Endothelial cell of umbilical vein (primary cell): Measurements from ENCODE around the gene C5orf47. TPM values are rescaled to one million over a fixed set of nuclear protein-coding genes. Genes with fewer than 3 reads are reported as not detected.

Experiments
- BruUV-seq: library from RNA; stranded (reverse); fragments of 400-500 nt; replicated peaks from 2 replicates; lab custom pipeline; 2021; lab: Mats Ljungman, UMichigan
- CTCF ChIA-PET: fragments of 300-600, 350-600 bp; sonication (Branson Sonifier 250); formaldehyde crosslinking; loops from one replicate; lab custom pipeline; 2021; ENCODE audit warnings: antibody characterized with exemption, inconsistent platforms; lab: Charles Lee
- POLR2A ChIA-PET: fragments of 300-600, 350-600 bp; sonication (Branson Sonifier 250); formaldehyde crosslinking; loops from one replicate; lab custom pipeline; 2021; ENCODE audit warnings: antibody characterized with exemption, inconsistent platforms; lab: Charles Lee
- DNase-seq: peaks from one replicate; pipeline ENCODE4 v3.0.0-alpha.2; 2011; ENCODE audit warnings: low read depth, low spot score
- FAIRE-seq: peaks from 2 replicates; lab custom pipeline; 2011; peaks lifted over from hg19 to GRCh38; lab: Jason Lieb, UNC
- H2AFZ ChIP-seq: 2 replicates; pipeline ENCODE4 v1.6.0; 2012; ENCODE audit warnings: low read depth, low read length, control low read depth, inconsistent platforms
- H3K27ac ChIP-seq: 2 replicates; pipeline ENCODE4 v1.5.1; 2011; ENCODE audit warnings: low read depth, mild to moderate bottlenecking, control low read depth, low read length, moderate library complexity; ENCODE audit not compliant: insufficient read depth
- H3K27me3 ChIP-seq, 2 experiments: 2 replicates each; pipeline versions ENCODE4 v1.6.0 to v1.6.1; 2011; ENCODE audit warnings: low read length in 2 of 2, mixed read lengths in 1 of 2; ENCODE audit not compliant: control insufficient read depth in 2 of 2, insufficient read depth in 2 of 2
- H3K36me3 ChIP-seq, 2 experiments: 2 replicates in 1 of 2; 3 replicates in 1 of 2; pipeline ENCODE4 v1.5.1; 2011; ENCODE audit warnings: low read length in 2 of 2, mild to moderate bottlenecking in 1 of 2, moderate library complexity in 1 of 2; ENCODE audit not compliant: control insufficient read depth in 2 of 2, insufficient read depth in 2 of 2; ENCODE audit errors: extremely low read depth in 1 of 2
- H3K4me1 ChIP-seq: 3 replicates; pipeline ENCODE4 v1.5.1; 2011; ENCODE audit warnings: mild to moderate bottlenecking, low read length; ENCODE audit not compliant: control insufficient read depth, insufficient read depth; ENCODE audit errors: extremely low read depth
- H3K4me2 ChIP-seq: 2 replicates; pipeline ENCODE4 v1.6.1; 2011; ENCODE audit warnings: low read length, control low read depth, mixed read lengths; ENCODE audit not compliant: insufficient read depth
- H3K4me3 ChIP-seq, 3 experiments: fragments of 200-600 bp in 1 of 3; sonication (generic), shearing (Covaris generic) in 1 of 3; replicated peaks in 1 of 3; 2 replicates each; pipeline ENCODE4 v1.5.1; 2011 to 2016; ENCODE audit warnings: control low read depth in 3 of 3, low read length in 3 of 3, mild to moderate bottlenecking in 2 of 3, inconsistent platforms in 1 of 3, low read depth in 1 of 3, moderate library complexity in 1 of 3; ENCODE audit not compliant: insufficient read depth in 1 of 3
- H3K79me2 ChIP-seq: 2 replicates; pipeline ENCODE4 v1.6.0; 2012; ENCODE audit warnings: low read length, inconsistent platforms; ENCODE audit not compliant: control insufficient read depth, insufficient read depth
- H3K9ac ChIP-seq: replicated peaks from 2 replicates; pipeline ENCODE3; 2011; ENCODE audit warnings: low read length, control low read depth; ENCODE audit not compliant: insufficient read depth; ENCODE audit errors: extremely low read depth
- H3K9me1 ChIP-seq: replicated peaks from 3 replicates; pipeline ENCODE4 v1.6.0; 2011; ENCODE audit warnings: mild to moderate bottlenecking, low read length; ENCODE audit not compliant: control insufficient read depth, insufficient read depth; ENCODE audit errors: extremely low read depth
- H3K9me3 ChIP-seq: replicated peaks from 2 replicates; pipeline ENCODE4 v1.5.1; 2012; ENCODE audit warnings: low read length, inconsistent platforms; ENCODE audit not compliant: control insufficient read depth, insufficient read depth
- H4K20me1 ChIP-seq: replicated peaks from 2 replicates; pipeline ENCODE3; 2011; ENCODE audit warnings: mild to moderate bottlenecking, low read length; ENCODE audit not compliant: control insufficient read depth, insufficient read depth; ENCODE audit errors: extremely low read depth
- CTCF ChIP-seq, 2 donors: IDR thresholded peaks; 1 replicate in 1 of 2; 2 replicates in 1 of 2; pipeline ENCODE4 v1.5.1; 2011; ENCODE audit warnings: low read length in 2 of 2, mild to moderate bottlenecking in 2 of 2, moderate library complexity in 2 of 2, control low read depth in 1 of 2, inconsistent platforms in 1 of 2, low read depth in 1 of 2; ENCODE audit not compliant: insufficient read depth in 1 of 2; ENCODE audit errors: extremely low read depth in 1 of 2
- EZH2 ChIP-seq: IDR thresholded peaks from 2 replicates; pipeline ENCODE4 v1.6.1; 2012; ENCODE audit warnings: borderline replicate concordance, low read depth, mild to moderate bottlenecking, moderate library complexity, low read length, inconsistent platforms; ENCODE audit not compliant: severe bottlenecking
- FOS ChIP-seq: IDR thresholded peaks from 2 replicates; pipeline ENCODE4 v1.6.1; 2011; ENCODE audit warnings: mild to moderate bottlenecking, low read length, moderate library complexity, borderline replicate concordance; ENCODE audit not compliant: insufficient read depth
- GATA2 ChIP-seq: IDR thresholded peaks from 2 replicates; pipeline ENCODE4 v1.7.0; 2011; ENCODE audit warnings: low read depth, mild to moderate bottlenecking, moderate library complexity, mixed read lengths, low read length; ENCODE audit not compliant: insufficient read length, insufficient read depth
- JUN ChIP-seq: IDR thresholded peaks from 2 replicates; pipeline ENCODE4 v1.6.1; 2011; ENCODE audit warnings: borderline replicate concordance, low read depth; ENCODE audit not compliant: insufficient read length, insufficient read depth
- MAX ChIP-seq: IDR thresholded peaks from 2 replicates; pipeline ENCODE4 v1.6.1; 2011; ENCODE audit not compliant: insufficient read depth, insufficient read length
- MYC ChIP-seq: IDR thresholded peaks from one replicate; pipeline ENCODE4 v1.6.1; 2011; ENCODE audit warnings: mild to moderate bottlenecking, low read depth, low read length
- POLR2A ChIP-seq: IDR thresholded peaks from 2 replicates; pipeline ENCODE4 v1.6.1; 2012; ENCODE audit warnings: low read depth, mild to moderate bottlenecking, control low read depth, low read length
- POLR2AphosphoS5 ChIP-seq: IDR thresholded peaks from 2 replicates; pipeline ENCODE4 v1.6.1; 2012; ENCODE audit warnings: low read depth, mild to moderate bottlenecking, control low read depth, low read length, moderate library complexity; ENCODE audit not compliant: insufficient read depth
- dilution Hi-C: fragments of 300-500 bp; cut with MboI; formaldehyde crosslinking; loops from one replicate; pipeline ENCODE4 v1.15.0; 2019; ENCODE audit warnings: low sequenced_read_pairs; ENCODE audit not compliant: extremely low pct_ligation_motif_present
- intact Hi-C: fragments of 100-400 bp; cut with micrococcal nuclease; formaldehyde crosslinking; loops from one replicate; pipeline ENCODE4 v1.10.0; 2022
- polyA plus RNA-seq, 4 experiments: library from polyadenylated mRNA; depleted of rRNA in 3 of 4; stranded (reverse) in 3 of 4; unstranded in 1 of 4; fragments of >200 nt; gene quantifications; 2 replicates each; pipeline versions ENCODE4 v1.2.1 to v1.2.3, GENCODE V29; 2011 to 2012; ENCODE audit warnings: missing spikeins in 1 of 4
- total RNA-seq: library from RNA; stranded (reverse); gene quantifications from 2 replicates; pipeline ENCODE4 v1.2.3, GENCODE V29; 2021

C5orf47 gene
- total and polyA plus RNA-seq, 2 donors (not counting 3 experiments of a cell fraction or from before 2014, with no cell fraction given): not detected

GRCh38 chr5:173954671-173955521, 34.1 kb upstream of the C5orf47 start:
- DNase-seq (no peak), FAIRE-seq (no peak)
- POLR2A ChIA-PET: no interaction called here
- no peaks in the 10 kb centered on the region for H4K20me1 ChIP-seq
- no peaks in the 10 kb centered on the region for H3K79me2 ChIP-seq
- no peak overlapping the region for H2AFZ ChIP-seq
- no peak overlapping the region for H3K4me2 ChIP-seq
- H3K9ac ChIP-seq: no peak overlapping the region
- no peaks in the 10 kb centered on the region for H3K9me3 ChIP-seq
- no peaks in the 10 kb centered on the region for H3K4me1 ChIP-seq
- H3K27ac ChIP-seq: no peak overlapping the region
- H3K27me3 ChIP-seq: no peaks in the 10 kb centered on the region
- intact Hi-C loops (no loop called here), dilution Hi-C loops (no loop called here)
- no peaks in the 10 kb centered on the region for H3K9me1 ChIP-seq
- peaks cover 20 to 22% of the 10 kb centered on the region in 2 experiments for H3K36me3 ChIP-seq
- H3K4me3 ChIP-seq: no peak overlapping the region
- no TSS peak for BruUV-seq
- no peak for TF ChIP-seq FOS
- no peak for TF ChIP-seq CTCF (IDR thresholded peaks at IDR 0.05; ENCODE audit: extremely low read depth in 1 of 2, insufficient read depth in 1 of 2, low read depth in 1 of 2, low read length in 2 of 2)
- no peak for TF ChIP-seq GATA2
- TF ChIP-seq POLR2AphosphoS5: no peak
- TF ChIP-seq MAX: no peak
- no peak for TF ChIP-seq JUN
- no peak for TF ChIP-seq EZH2
- no peak for TF ChIP-seq POLR2A
- TF ChIP-seq MYC: no peak
- CTCF ChIA-PET: interaction anchor here (1.0 kb wide), 2 partner anchors 11 to 18 kb away, joined by 4 read pairs; no protein-coding TSS in a partner anchor
